ES-I3 (cell line): ENCODE results near the gene NAXD.
"Not testable (repeated sequence)": the region's sequence is repeated elsewhere in the genome, so short reads cannot be mapped to it uniquely, and the experiment has no call there.

Experiments used
- H3K36me3 ChIP-seq: 2 replicates; pipeline ENCODE4 v1.6.1; 2013; ENCODE audit warnings: mild to moderate bottlenecking, low read length, control low read depth, moderate library complexity; ENCODE audit not compliant: insufficient read depth
- H3K4me1 ChIP-seq: 2 replicates; pipeline ENCODE4 v1.6.1; 2013; ENCODE audit warnings: mild to moderate bottlenecking, control low read depth, low read length; ENCODE audit not compliant: insufficient read depth
- H3K9ac ChIP-seq: 2 replicates; pipeline ENCODE4 v1.6.1; 2013; ENCODE audit warnings: low read depth, mild to moderate bottlenecking, low read length, moderate library complexity
- H3K9me3 ChIP-seq: 2 replicates; pipeline ENCODE4 v1.6.1; 2013; ENCODE audit warnings: mild to moderate bottlenecking, low read length, moderate library complexity; ENCODE audit not compliant: control insufficient read depth, insufficient read depth

Gene NAXD

DNA sequence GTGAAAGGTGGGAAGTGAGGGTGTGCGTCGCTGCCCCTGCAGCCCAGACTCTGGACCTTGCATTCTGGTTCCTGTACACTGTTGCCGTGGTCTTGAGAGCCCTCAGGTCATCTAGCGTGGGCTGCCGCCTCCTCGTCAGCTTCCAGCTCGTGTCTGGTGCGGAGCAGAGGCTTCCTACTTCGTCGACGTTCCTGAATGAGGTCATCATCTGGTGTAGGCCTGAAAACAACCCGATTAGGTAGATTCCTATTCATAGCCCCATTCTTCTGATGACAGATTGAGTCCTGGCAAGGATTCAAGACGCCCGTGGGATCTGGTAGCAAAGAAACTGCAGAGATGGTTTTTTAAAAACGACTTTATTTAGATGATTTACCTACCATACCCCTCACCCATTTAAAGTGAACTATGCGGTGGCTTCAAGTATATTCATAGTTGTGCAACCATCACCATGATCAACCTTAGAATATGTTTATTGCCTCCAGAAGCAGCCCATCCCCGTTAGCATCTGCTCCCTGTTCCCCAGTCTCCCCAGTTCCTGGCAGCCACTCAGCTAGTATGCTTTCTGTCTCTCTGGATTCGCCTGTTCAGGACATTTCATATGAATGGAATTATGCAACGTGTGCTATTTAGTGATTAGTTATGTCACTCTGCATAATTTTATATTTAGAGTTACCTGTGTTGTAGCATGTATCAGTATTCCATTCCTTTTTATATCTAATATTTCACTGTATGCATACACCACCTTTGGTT lies 13.8 kb downstream of the NAXD start:
- H3K9me3 ChIP-seq = no peaks in the 10 kb centered on the region
- no peaks in the 10 kb centered on the region; the same call in 1 of the 2 replicates for H3K4me1 ChIP-seq
- H3K36me3 ChIP-seq = peaks cover 3% of the 10 kb centered on the region
- H3K9ac ChIP-seq = no peak overlapping the region

- no peak overlapping the region for H3K9ac ChIP-seq
- H3K9me3 ChIP-seq = no peaks in the 10 kb centered on the region
- H3K36me3 ChIP-seq = peaks cover 3% of the 10 kb centered on the region
- H3K4me1 ChIP-seq = no peaks in the 10 kb centered on the region; the same call in 1 of the 2 replicates
Observed at GRCh38 chr13:110629735-110630134, 14.4 kb downstream of the NAXD start.

DNA sequence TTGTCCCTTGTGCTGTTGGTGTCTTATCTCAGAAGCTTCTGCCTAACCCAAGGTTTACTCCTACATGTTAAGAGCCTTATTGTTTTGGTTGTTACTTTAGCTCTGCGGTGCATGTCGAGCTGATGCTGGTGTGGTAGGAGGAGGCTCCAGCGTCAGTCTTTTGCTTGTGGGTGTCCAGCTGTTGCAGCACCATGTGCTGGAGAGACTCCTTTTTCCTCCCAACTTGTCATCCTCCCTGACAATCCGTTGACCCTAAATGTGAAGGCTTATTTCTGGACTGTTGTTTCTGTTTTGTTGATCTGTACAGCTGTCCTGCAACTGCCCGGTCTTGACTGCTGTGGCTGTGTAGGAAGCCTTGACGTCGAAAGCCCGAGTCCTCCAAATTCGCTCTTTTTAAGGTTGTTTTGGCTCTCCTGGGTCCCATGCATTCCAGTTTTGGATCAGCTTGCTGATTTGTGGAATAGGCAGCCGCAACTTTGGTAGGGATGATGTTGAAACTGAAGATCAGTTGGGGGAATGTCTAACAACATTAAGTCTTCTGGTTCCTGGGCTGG lies 15.3 kb downstream of the NAXD start:
- no peaks in the 10 kb centered on the region for H3K9me3 ChIP-seq
- H3K4me1 ChIP-seq = no peaks in the 10 kb centered on the region; the same call in 1 of the 2 replicates
- H3K36me3 ChIP-seq = peaks cover 3% of the 10 kb centered on the region; the same call in 1 of the 2 replicates
- no peak overlapping the region for H3K9ac ChIP-seq

GRCh38 chr13:110632255-110632654 lies 16.9 kb downstream of the NAXD start:
- not testable (repeated sequence) for H3K36me3 ChIP-seq, H3K9ac ChIP-seq, H3K4me1 ChIP-seq, H3K9me3 ChIP-seq

DNA sequence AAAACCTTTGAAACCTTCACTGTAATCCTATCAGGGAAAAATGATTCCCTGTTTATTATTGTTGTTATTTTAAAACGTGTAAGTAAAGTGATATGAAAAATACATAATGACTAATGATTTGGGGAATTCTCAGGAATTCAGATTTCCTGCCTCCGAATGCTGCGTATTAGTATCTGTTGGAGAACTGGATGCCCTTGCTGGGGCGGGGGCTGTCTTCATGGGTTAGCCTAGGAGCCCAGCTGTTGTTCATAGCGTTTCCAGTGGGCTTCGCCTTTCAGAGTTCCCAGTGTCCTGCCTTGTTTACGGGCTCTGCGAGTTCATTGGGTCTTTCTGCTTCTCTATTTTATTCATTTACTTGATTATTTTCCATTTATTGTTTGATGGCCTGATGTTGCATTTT lies 18.4 kb downstream of the NAXD start:
- no peak overlapping the region for H3K9ac ChIP-seq
- H3K4me1 ChIP-seq = no peaks in the 10 kb centered on the region
- peaks cover 14% of the 10 kb centered on the region for H3K36me3 ChIP-seq
- no peaks in the 10 kb centered on the region for H3K9me3 ChIP-seq

DNA sequence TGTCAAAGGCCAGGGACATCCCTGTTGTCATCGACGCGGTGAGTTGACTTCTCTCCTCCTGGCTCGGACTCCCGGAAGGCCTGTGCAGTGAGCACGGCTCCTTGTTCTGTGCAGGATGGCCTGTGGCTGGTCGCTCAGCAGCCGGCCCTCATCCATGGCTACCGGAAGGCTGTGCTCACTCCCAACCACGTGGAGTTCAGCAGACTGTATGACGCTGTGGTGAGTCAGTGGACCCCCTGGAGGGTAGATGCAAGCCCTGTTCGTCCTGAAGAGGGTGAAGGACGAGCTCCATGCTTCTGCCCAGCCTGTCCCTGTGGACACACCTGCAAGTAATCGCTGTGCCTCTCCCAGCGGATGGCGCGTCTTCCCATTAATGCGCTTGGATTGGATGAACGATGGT lies 19.2 kb downstream of the NAXD start:
- Histone ChIP-seq H3K9me3 (no peaks in the 10 kb centered on the region), H3K4me1 (no peaks in the 10 kb centered on the region), H3K36me3 (peaks cover 17% of the 10 kb centered on the region), H3K9ac (no peak overlapping the region)

GRCh38 chr13:110635405-110636002 lies 20.2 kb downstream of the NAXD start:
- no peak overlapping the region for H3K9ac ChIP-seq
- H3K9me3 ChIP-seq = no peaks in the 10 kb centered on the region
- no peaks in the 10 kb centered on the region for H3K4me1 ChIP-seq
- H3K36me3 ChIP-seq = peaks cover 17% of the 10 kb centered on the region

GRCh38 chr13:110636053-110636475 lies 20.7 kb downstream of the NAXD start:
- H3K9ac ChIP-seq = no peak overlapping the region
- H3K9me3 ChIP-seq = no peaks in the 10 kb centered on the region
- H3K36me3 ChIP-seq = peaks cover 17% of the 10 kb centered on the region
- H3K4me1 ChIP-seq = no peaks in the 10 kb centered on the region

GRCh38 chr13:110636701-110637201 lies 21.4 kb downstream of the NAXD start:
- Histone ChIP-seq H3K9me3 (no peaks in the 10 kb centered on the region), H3K36me3 (peaks cover 15% of the 10 kb centered on the region), H3K9ac (no peak overlapping the region), H3K4me1 (no peaks in the 10 kb centered on the region)

DNA sequence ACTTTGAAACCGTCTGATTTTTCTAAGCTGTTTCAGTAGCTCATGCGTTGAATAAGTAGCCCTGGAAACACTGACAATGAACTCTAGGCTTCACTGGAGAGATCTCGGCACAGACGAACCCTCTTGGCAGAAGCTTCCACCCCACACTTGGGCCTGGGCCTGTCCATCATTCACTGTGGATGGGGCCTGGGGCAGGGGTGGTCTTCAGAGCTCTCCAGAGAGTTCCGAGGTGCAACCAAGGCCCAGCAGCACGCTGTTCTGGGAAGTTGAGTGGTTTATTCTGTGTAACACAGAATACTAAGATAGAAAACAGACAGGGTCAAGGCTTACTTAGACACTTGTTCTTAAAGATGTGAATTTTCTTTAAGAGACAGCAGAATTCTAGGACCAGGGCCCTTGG lies 21.9 kb downstream of the NAXD start:
- Histone ChIP-seq H3K4me1 (no peaks in the 10 kb centered on the region), H3K36me3 (peaks cover 14% of the 10 kb centered on the region; the same call in 1 of the 2 replicates), H3K9me3 (no peaks in the 10 kb centered on the region), H3K9ac (no peak overlapping the region)

DNA sequence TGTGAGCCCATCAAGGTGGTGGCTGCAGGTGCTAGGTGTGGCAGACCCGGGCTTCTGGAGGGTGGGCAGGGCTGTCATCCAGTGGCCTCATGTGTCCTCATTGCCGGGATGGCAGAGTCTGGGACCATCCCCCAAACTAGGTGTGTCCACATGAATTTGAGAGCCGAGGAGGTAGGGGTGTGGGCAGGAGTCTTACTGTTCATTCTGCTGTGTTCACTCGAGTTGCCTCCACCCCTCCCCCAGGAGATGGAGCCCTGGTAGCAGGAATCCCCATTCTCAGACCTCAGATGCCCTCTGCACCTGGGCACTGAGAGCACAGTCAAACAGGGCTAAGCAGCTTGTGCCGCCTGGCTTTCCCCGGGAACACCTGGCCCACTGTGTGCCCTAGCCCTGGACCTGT lies 22.4 kb downstream of the NAXD start:
- no peaks in the 10 kb centered on the region for H3K9me3 ChIP-seq
- H3K36me3 ChIP-seq = peaks cover 14% of the 10 kb centered on the region; the same call in 1 of the 2 replicates
- H3K9ac ChIP-seq = no peak overlapping the region
- no peaks in the 10 kb centered on the region for H3K4me1 ChIP-seq

DNA sequence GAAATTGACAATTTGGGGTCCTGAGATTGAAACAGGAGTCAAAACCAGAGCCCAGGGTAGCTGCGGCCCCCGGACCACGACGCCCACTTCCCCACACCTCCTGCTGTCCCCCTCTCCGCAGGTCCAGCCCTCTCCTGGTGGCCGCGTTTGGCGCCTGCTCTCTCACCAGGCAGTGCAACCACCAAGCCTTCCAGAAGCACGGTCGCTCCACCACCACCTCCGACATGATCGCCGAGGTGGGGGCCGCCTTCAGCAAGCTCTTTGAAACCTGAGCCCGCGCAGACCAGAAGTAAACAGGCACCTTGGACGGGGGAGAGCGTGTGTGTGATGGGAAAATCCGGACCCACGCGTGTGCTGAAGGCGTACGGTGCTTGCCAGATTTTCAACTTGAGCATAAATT lies 22.9 kb downstream of the NAXD start:
- Histone ChIP-seq H3K9ac (no peak overlapping the region), H3K9me3 (no peaks in the 10 kb centered on the region), H3K4me1 (no peaks in the 10 kb centered on the region), H3K36me3 (peaks cover 15% of the 10 kb centered on the region; the same call in 1 of the 2 replicates)

GRCh38 chr13:110638814-110639806 lies 23.8 kb downstream of the NAXD start:
- Histone ChIP-seq H3K36me3 (peaks cover 17% of the 10 kb centered on the region; the same call in 1 of the 2 replicates), H3K9me3 (no peaks in the 10 kb centered on the region), H3K9ac (no peak overlapping the region), H3K4me1 (no peaks in the 10 kb centered on the region)

DNA sequence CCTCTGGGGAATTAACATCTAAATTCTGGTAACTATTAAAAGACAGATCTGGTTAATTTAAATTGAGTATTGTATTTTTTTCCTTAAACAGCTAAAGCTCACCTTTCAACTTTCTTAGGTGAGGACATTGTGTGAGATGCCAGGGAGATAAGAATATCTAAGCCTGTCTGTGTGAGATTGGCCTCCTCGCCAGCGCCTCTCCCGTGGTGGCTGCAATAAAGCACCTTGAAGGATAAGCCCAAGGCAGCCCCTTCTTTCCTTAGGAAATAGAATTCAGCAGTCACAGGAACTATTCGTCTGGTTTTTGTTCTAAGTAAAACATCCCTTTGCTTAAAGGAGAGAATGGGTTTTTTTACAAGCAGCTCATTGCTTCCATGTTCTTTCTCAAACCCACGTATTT lies 24.6 kb downstream of the NAXD start:
- no peaks in the 10 kb centered on the region for H3K4me1 ChIP-seq
- H3K9me3 ChIP-seq = no peaks in the 10 kb centered on the region
- no peak overlapping the region for H3K9ac ChIP-seq
- H3K36me3 ChIP-seq = peaks cover 17% of the 10 kb centered on the region; the same call in 1 of the 2 replicates
